Omental fat pad (tissue), 4 donors: ENCODE data around the gene QRICH1. TPM values are rescaled to one million over a fixed set of nuclear protein-coding genes. Genes with fewer than 3 reads are reported as not detected.

Source experiments
- ATAC-seq: fragments of 150-250 bp; one replicate; pipeline ENCODE4 v1.9.1; 2016; ENCODE audit warnings: mild to moderate bottlenecking, moderate library complexity; ENCODE audit not compliant: low FRiP score
- DNase-seq: peaks from one replicate; pipeline ENCODE4 v3.0.0-alpha.2; 2019; ENCODE audit warnings: low spot score
- CTCF ChIP-seq, 3 donors: fragments of 450-650 bp; IDR thresholded peaks; one replicate each; pipeline ENCODE4 v1.5.1; 2016 to 2017; ENCODE audit warnings: antibody characterized with exemption in 3 of 3, mild to moderate bottlenecking in 3 of 3, moderate library complexity in 2 of 3
- small RNA-seq: library from RNA; depleted of rRNA; stranded (forward); fragments of <200 nt; gene quantifications from one replicate; pipeline ENCODE3, GENCODE V24; 2016
- total RNA-seq, 4 donors: library from RNA; depleted of rRNA; stranded (reverse); fragments of >200 nt; gene quantifications; one replicate each; pipeline ENCODE4 v1.1.0, GENCODE V29; 2016

Gene QRICH1
- total RNA-seq, 4 donors from 2014 or later = 53.2 to 71.2 (median 61.9) TPM

DNA sequence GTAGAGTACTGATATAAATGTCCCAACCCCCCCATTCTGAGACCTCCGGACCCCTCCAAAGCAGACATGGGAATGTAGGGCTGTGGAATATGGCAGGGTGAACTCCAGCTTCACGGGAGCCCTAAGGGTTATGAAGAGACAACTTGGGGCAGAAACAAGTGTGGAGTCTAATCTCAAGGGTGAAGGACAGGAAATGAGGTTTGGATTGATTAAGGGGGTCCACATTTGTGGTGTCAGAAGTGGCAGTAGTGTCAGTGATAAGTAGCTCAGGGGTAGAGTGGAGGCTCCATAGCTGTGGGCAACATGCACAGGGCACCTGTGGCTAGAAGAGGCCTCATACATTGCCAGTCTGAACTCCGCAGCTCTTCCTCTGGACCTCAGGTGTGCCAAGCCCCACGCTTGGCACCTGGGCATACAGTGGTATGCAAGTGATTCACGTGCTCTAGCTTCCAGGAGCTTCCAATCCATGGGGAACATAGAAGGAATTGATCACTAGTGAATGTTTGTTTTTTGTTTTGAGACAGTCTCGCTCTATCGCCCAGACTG is 108.0 kb downstream of the QRICH1 start:
- ATAC-seq = no peak
- no peak for TF ChIP-seq CTCF (IDR thresholded peaks at IDR 0.05)
- DNase-seq = no peak

DNA sequence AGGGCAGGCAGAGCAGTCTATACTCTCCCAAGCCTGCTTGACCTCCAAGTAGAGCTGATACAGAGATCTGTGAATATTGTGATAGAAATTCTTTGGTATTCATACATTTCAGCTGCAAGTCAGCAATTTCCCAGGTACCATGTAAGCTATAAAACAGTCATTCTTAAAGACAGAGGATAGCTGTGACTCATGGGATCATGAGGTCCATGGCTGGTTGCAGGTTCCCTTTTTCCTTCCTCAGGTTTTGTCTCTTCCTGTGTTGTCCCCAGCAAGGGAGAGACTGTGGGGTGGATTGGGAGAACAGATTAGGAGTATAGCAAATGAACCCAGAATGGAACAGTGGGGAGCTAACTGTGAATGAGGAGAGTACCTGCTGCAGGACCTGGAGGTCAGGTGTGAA is 109.2 kb downstream of the QRICH1 start:
- TF ChIP-seq CTCF (IDR thresholded peaks at IDR 0.05) = no peak
- no peak for ATAC-seq
- DNase-seq = no peak

GRCh38 chr3:48983096-48983495 is 110.8 kb downstream of the QRICH1 start:
- no peak for DNase-seq
- TF ChIP-seq CTCF (IDR thresholded peaks at IDR 0.05) = no peak

GRCh38 chr3:48982686-48983085 is 111.2 kb downstream of the QRICH1 start:
- TF ChIP-seq CTCF (IDR thresholded peaks at IDR 0.05) = no peak
- DNase-seq (no peak), ATAC-seq (no peak)

More at GRCh38 chr3:48983096-48983495, 110.8 kb downstream of the QRICH1 start:
- no peak for ATAC-seq

DNA sequence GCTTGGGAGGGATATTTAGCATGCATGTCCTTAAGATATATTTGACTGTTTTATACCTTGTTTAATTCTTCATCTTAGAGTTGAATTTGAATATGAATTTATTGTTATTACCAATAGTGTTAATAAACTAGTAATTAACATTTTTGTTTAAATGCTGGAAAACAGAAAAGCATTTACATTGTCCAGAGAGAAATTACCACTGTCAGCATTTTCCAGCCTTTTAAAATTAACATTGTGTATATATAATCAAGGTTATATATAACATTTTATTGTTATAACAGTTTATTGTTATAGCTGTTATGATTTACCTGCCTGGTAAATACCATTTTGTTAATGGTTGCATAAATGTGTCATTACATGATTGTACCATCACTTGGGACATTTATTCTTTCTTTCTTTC is 111.9 kb downstream of the QRICH1 start:
- TF ChIP-seq CTCF (IDR thresholded peaks at IDR 0.05) = no peak
- DNase-seq (no peak), ATAC-seq (no peak)

DNA sequence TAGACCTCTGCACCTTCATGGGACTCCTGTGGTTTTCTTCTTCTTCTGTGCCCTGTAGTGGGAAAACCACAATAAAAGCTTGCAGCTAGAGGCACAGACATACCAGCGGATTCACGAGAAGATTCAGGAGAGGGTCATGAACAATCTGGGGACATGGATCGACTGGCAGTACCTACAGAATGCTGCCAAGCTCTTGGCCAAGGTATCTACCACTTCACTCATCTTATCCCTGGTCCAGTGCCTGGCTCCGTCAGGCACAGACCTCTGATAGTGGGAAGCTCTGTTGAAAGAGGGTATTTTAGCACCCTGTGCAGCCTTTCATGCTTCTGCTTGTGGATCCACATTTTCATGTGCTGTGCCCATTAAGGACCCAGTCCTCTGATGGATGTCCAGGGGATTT is 113.6 kb downstream of the QRICH1 start:
- no peak for ATAC-seq
- no peak for TF ChIP-seq CTCF (IDR thresholded peaks at IDR 0.05)
- DNase-seq = no peak

Small RNA genes lying within 50 kb of the gene (small RNA-seq; reads per million reads assigned to genes)
- gene MIR191 (8,862 reads per million, percentile 100 among the genes with 10 or more reads in this experiment), gene MIR425 (25.4 reads per million, percentile 93 among the genes with 10 or more reads in this experiment), gene RN7SL182P (not detected)

Other genes with a start within 250 kb of the QRICH1 start
- 10 to 100 TPM; 28.4 to 35.1 (median 32.0) TPM for gene PRKAR2A, start 246.2 kb downstream of the QRICH1 start, total RNA-seq
- 10 to 100 TPM; 34.0 to 57.8 (median 40.6) TPM for gene SLC25A20, start 195.2 kb downstream of the QRICH1 start, total RNA-seq
- gene ARIH2, start 175.2 kb downstream of the QRICH1 start, total RNA-seq = 100 to 1,000 TPM in 2 of 4 donors, 10 to 100 TPM in 2; 80.4 to 122 (median 97.8) TPM
- 10 to 100 TPM; 25.7 to 43.1 (median 28.2) TPM for gene P4HTM, start 103.8 kb downstream of the QRICH1 start, total RNA-seq
- 100 to 1,000 TPM in 1 of 4 donors, 10 to 100 TPM in 3; 69.2 to 121 (median 81.5) TPM for gene WDR6, start 86.7 kb downstream of the QRICH1 start, total RNA-seq
- gene DALRD3, start 75.5 kb downstream of the QRICH1 start, total RNA-seq = 10 to 100 TPM; 15.3 to 36.9 (median 30.9) TPM
- gene NDUFAF3, start 72.0 kb downstream of the QRICH1 start, total RNA-seq = 100 to 1,000 TPM; 108 to 175 (median 140) TPM
- 100 to 1,000 TPM; 125 to 149 (median 138) TPM for gene IMPDH2, start 64.7 kb downstream of the QRICH1 start, total RNA-seq
- 100 to 1,000 TPM; 172 to 204 (median 192) TPM for gene QARS1, start 10.7 kb upstream of the QRICH1 start, total RNA-seq
- 10 to 100 TPM; 30.7 to 63.5 (median 45.4) TPM for gene USP19, start 26.8 kb upstream of the QRICH1 start, total RNA-seq
- gene LAMB2, start 39.0 kb upstream of the QRICH1 start, total RNA-seq = 100 to 1,000 TPM; 334 to 564 (median 415) TPM
- 10 to 100 TPM; 20.7 to 29.9 (median 26.8) TPM for gene CCDC71, start 72.3 kb upstream of the QRICH1 start, total RNA-seq
- gene KLHDC8B, start 77.5 kb upstream of the QRICH1 start, total RNA-seq = 100 to 1,000 TPM in 1 of 4 donors, 10 to 100 TPM in 3; 55.0 to 123 (median 65.5) TPM
- gene C3orf62, start 183.2 kb upstream of the QRICH1 start, total RNA-seq = 10 to 100 TPM in 1 of 4 donors, 1 to 10 TPM in 3; 3.5 to 13.7 (median 5.6) TPM
- 10 to 100 TPM; 17.3 to 43.3 (median 34.6) TPM for gene USP4, start 246.0 kb upstream of the QRICH1 start, total RNA-seq